Nephron progenitor cell (in vitro differentiated cells): ENCODE measurements around the gene C22orf23.

Source experiments
- DNase-seq: peaks from one replicate; pipeline ENCODE4 v3.0.0; 2021
- H3K27ac Mint-ChIP-seq: 2 replicates; pipeline ENCODE4 v1.8.0; 2021; ENCODE audit warnings: mild to moderate bottlenecking, moderate library complexity, mixed read lengths
- H3K27me3 Mint-ChIP-seq: 2 replicates; pipeline ENCODE4 v1.8.0; 2021; ENCODE audit warnings: mild to moderate bottlenecking, low read depth, mixed read lengths; ENCODE audit not compliant: poor library complexity
- H3K36me3 Mint-ChIP-seq: 2 replicates; pipeline ENCODE4 v1.8.0; 2021; ENCODE audit warnings: low read depth, mixed read lengths
- H3K4me1 Mint-ChIP-seq: 2 replicates; pipeline ENCODE4 v1.8.0; 2021; ENCODE audit warnings: mixed read lengths
- H3K4me3 Mint-ChIP-seq: 2 replicates; pipeline ENCODE4 v1.8.0; 2021; ENCODE audit warnings: mild to moderate bottlenecking, moderate library complexity, mixed read lengths
- H3K9me3 Mint-ChIP-seq: 2 replicates; pipeline ENCODE4 v1.8.0; 2021; ENCODE audit warnings: mild to moderate bottlenecking, moderate library complexity, mixed read lengths
- CTCF ChIP-seq: fragments of 200-600 bp; sonication (generic); IDR thresholded peaks from 2 replicates; pipeline ENCODE4 v1.5.0; 2021; ENCODE audit warnings: antibody characterized with exemption

Gene C22orf23

GRCh38 chr22:37990301-37990700 lies 36.9 kb upstream of the C22orf23 start:
- Mint-ChIP-seq H3K4me3 (no peak overlapping the region), H3K27me3 (peaks cover 20% of the 10 kb centered on the region), H3K27ac (no peak overlapping the region), H3K36me3 (no peaks in the 10 kb centered on the region), H3K9me3 (no peaks in the 10 kb centered on the region), H3K4me1 (peaks cover 5% of the 10 kb centered on the region)
- no peak for DNase-seq
- TF ChIP-seq CTCF, result no peak

DNA sequence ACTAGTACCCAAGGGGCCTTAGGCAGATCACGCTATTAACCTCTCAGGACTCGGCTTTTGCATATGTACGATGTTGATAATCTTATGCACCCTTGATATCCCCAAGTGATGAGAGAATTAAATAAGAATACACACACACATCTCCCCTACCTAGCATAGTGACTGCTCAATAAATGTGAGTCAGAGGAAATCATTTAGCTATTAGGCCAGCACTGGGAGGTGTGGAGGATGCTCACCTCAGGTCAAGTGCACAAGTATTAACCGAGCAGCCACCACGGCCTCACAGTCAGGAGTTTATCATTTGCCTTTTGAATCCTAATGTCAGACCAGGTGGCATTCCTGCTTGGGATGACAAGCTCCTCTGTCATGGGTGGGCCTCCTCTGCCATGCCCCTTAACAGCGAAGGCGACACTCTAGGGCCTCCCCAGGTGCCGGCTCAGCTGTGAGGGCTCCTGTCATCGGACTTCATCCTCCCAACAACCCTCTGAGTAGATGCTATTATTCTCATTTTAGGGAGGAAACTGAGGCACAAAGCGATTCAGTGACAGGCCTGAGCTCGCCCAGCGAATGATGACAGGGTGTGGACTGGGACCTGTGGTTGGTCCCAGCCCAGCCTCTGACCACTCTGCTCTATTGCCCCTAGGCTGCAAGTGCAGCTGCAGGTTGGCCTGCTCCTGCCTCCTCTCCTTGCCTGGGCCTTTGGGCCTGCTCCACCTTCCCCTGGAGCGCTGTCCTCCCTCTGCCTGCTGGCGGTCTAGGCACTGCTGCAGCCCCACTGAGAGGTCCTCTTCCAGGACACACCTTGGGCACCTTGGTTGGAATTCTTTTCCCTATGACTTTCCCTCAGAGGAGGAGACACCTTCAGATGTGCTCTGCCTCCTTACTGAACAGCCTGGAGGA lies 36.0 kb upstream of the C22orf23 start:
- DNase-seq, result no peak
- Mint-ChIP-seq H3K36me3 (no peaks in the 10 kb centered on the region), H3K4me3 (no peak overlapping the region), H3K27me3 (peaks cover 29% of the 10 kb centered on the region), H3K27ac (no peak overlapping the region), H3K9me3 (no peaks in the 10 kb centered on the region), H3K4me1 (peaks cover 4% of the 10 kb centered on the region)
- no peak for TF ChIP-seq CTCF

DNA sequence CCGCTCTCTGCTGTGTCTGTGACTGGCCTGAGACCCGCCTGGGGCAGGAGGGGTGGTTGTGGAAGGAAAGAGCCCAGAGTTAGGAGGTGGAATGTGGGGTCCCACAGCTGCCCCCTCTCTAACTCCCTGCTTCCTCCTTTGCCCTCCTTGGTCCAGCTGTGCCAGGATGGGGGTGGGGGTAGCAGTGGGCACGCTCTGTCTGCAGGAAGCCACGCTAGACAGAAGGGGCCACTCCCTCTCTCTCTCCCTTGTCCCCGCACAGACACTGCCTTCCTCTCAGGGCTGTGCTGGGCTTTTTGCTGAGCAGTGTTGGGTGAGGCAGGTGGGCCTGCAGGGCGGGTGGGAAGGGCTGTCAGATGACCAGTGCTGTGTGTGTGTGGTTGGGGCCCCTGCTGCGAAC lies 33.0 kb upstream of the C22orf23 start:
- Mint-ChIP-seq H3K4me3 (no peak overlapping the region), H3K27ac (no peak overlapping the region), H3K9me3 (no peaks in the 10 kb centered on the region), H3K36me3 (peaks cover 4% of the 10 kb centered on the region), H3K27me3 (peaks cover 50% of the 10 kb centered on the region), H3K4me1 (peaks cover 4% of the 10 kb centered on the region)
- no peak for TF ChIP-seq CTCF
- no peak for DNase-seq

GRCh38 chr22:37985751-37986281 lies 32.4 kb upstream of the C22orf23 start:
- H3K36me3 Mint-ChIP-seq, result peaks cover 4% of the 10 kb centered on the region
- DNase-seq, result no peak
- H3K27ac Mint-ChIP-seq, result no peak overlapping the region
- no peak overlapping the region for H3K4me3 Mint-ChIP-seq
- no peaks in the 10 kb centered on the region for H3K9me3 Mint-ChIP-seq
- peaks cover 56% of the 10 kb centered on the region for H3K27me3 Mint-ChIP-seq
- no peak for TF ChIP-seq CTCF
- peaks cover 4% of the 10 kb centered on the region for H3K4me1 Mint-ChIP-seq

DNA sequence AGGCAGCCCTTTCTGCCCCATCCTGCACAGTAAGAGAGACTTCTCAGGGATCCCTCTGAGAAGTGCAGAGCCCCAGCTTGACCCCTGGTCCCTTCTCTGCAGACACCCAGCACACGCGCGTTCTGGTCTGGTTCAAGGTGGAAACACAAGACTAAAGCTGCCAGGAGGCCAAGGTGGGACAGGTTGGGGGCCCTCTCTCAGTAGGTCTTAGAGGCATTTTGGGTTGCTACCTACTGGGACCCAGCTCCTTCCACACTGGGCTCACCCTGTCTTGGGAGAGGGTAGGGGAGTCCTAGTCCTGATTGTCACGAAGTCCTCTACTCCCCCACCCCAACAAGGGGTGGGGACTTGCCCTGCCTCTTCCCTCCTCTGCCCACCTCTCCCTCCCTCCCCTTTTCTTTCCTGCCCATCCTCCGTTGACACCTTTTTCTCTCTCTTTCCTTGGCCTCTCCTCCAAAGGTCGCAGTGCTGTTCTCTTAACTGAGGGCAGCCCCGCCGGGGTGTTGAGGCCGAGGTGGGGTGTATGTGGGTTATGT lies 31.7 kb upstream of the C22orf23 start:
- no peaks in the 10 kb centered on the region for H3K9me3 Mint-ChIP-seq
- no peak for DNase-seq
- H3K27ac Mint-ChIP-seq, result no peak overlapping the region
- no peak for TF ChIP-seq CTCF
- peaks cover 4% of the 10 kb centered on the region for H3K4me1 Mint-ChIP-seq
- no peak overlapping the region for H3K4me3 Mint-ChIP-seq
- H3K36me3 Mint-ChIP-seq, result peaks cover 4% of the 10 kb centered on the region
- H3K27me3 Mint-ChIP-seq, result peaks cover 60% of the 10 kb centered on the region
